CD8-positive, alpha-beta memory T cell (primary cell): ENCODE data around the gene NIN. TPM values are rescaled to one million over a fixed set of nuclear protein-coding genes. Genes with fewer than 3 reads are reported as not detected.
"Not testable (repeated sequence)": the region's sequence is repeated elsewhere in the genome, so short reads cannot be mapped to it uniquely, and the experiment has no call there.

Experiments
- CTCF ChIA-PET: fragments of 350-600 bp; sonication (Branson Sonifier 250); formaldehyde crosslinking; loops from one replicate; lab custom pipeline; 2021; ENCODE audit warnings: antibody characterized with exemption; lab: Charles Lee
- POLR2A ChIA-PET: fragments of 350-600 bp; sonication (Branson Sonifier 250); formaldehyde crosslinking; loops from one replicate; lab custom pipeline; 2021; ENCODE audit warnings: antibody characterized with exemption; lab: Charles Lee
- DNase-seq, 5 donors: peaks; one replicate each; pipeline versions ENCODE4 v3.0.0 to v3.0.0-alpha.2; 2020 to 2022; ENCODE audit warnings: mixed read lengths in 1 of 5
- H3K27ac ChIP-seq: one replicate; pipeline ENCODE4 v1.7.0; 2013; ENCODE audit warnings: low read depth, mild to moderate bottlenecking, low read length, moderate library complexity
- H3K27me3 ChIP-seq: 2 replicates; pipeline ENCODE4 v1.7.0; 2013; ENCODE audit warnings: low read length, mild to moderate bottlenecking; ENCODE audit not compliant: insufficient read depth, poor library complexity, severe bottlenecking
- H3K36me3 ChIP-seq: 2 replicates; pipeline ENCODE4 v1.7.0; 2013; ENCODE audit warnings: mild to moderate bottlenecking, low read length, moderate library complexity; ENCODE audit not compliant: insufficient read depth
- H3K4me1 ChIP-seq: 2 replicates; pipeline ENCODE4 v1.7.0; 2013; ENCODE audit warnings: mild to moderate bottlenecking, low read length, moderate library complexity; ENCODE audit not compliant: insufficient read depth
- H3K4me3 ChIP-seq: 2 replicates; pipeline ENCODE4 v1.7.0; 2013; ENCODE audit warnings: mild to moderate bottlenecking, low read length
- H3K9me3 ChIP-seq: 2 replicates; pipeline ENCODE4 v1.7.0; 2013; ENCODE audit warnings: mild to moderate bottlenecking, low read length
- H3K27ac Mint-ChIP-seq, 8 donors: one replicate each; pipeline ENCODE4 v1.8.0; 2020 to 2021; ENCODE audit warnings: mixed read lengths in 8 of 8, mild to moderate bottlenecking in 6 of 8, inconsistent platforms in 3 of 8, moderate library complexity in 3 of 8
- H3K27me3 Mint-ChIP-seq, 2 donors: one replicate each; pipeline ENCODE4 v1.8.0; 2020 to 2021; ENCODE audit warnings: mixed read lengths in 2 of 2, mild to moderate bottlenecking in 1 of 2, moderate library complexity in 1 of 2
- H3K36me3 Mint-ChIP-seq, 3 donors: one replicate each; pipeline ENCODE4 v1.8.0; 2020 to 2021; ENCODE audit warnings: mixed read lengths in 3 of 3, inconsistent platforms in 1 of 3, mild to moderate bottlenecking in 1 of 3
- H3K4me1 Mint-ChIP-seq, 3 donors: one replicate each; pipeline ENCODE4 v1.8.0; 2020 to 2021; ENCODE audit warnings: mixed read lengths in 3 of 3, inconsistent platforms in 1 of 3, mild to moderate bottlenecking in 1 of 3
- H3K4me3 Mint-ChIP-seq, 7 donors: one replicate each; pipeline ENCODE4 v1.8.0; 2020 to 2021; ENCODE audit warnings: mixed read lengths in 7 of 7, mild to moderate bottlenecking in 6 of 7, moderate library complexity in 4 of 7, inconsistent platforms in 2 of 7
- H3K9me3 Mint-ChIP-seq, 5 donors: one replicate each; pipeline ENCODE4 v1.8.0; 2020 to 2022; ENCODE audit warnings: mixed read lengths in 5 of 5, mild to moderate bottlenecking in 3 of 5, moderate library complexity in 2 of 5, inconsistent platforms in 1 of 5
- polyA plus RNA-seq: library from polyadenylated mRNA; unstranded; fragments of 300-500 nt; fragmentation: Illumina TruSeq; gene quantifications from one replicate; pipeline ENCODE4 v1.2.3, GENCODE V29; 2021
- total RNA-seq, 2 experiments: library from RNA; stranded (reverse); gene quantifications; one replicate each; pipeline ENCODE4 v1.2.3, GENCODE V29; 2021

The NIN gene
- total and polyA plus RNA-seq, 3 experiments from 2014 or later, result 64.3 to 77.8 (median 73.8) TPM

GRCh38 chr14:50711043-50711442 is 119.9 kb downstream of the NIN start:
- CTCF ChIA-PET, result no interaction called here
- no peaks in the 10 kb centered on the region for H3K9me3 ChIP-seq
- no peaks in the 10 kb centered on the region for H3K4me1 ChIP-seq
- no peaks in the 10 kb centered on the region for H3K36me3 Mint-ChIP-seq
- POLR2A ChIA-PET, result no interaction called here
- no peak overlapping the region for H3K27ac ChIP-seq
- no peaks in the 10 kb centered on the region for H3K27me3 ChIP-seq
- H3K27ac Mint-ChIP-seq, result no peak overlapping the region
- H3K4me1 Mint-ChIP-seq, result no peaks in the 10 kb centered on the region
- no peak overlapping the region for H3K4me3 ChIP-seq
- H3K4me3 Mint-ChIP-seq, result no peak overlapping the region
- no peaks in the 10 kb centered on the region for H3K36me3 ChIP-seq
- DNase-seq, result no peak
- peaks cover 0 to 4% of the 10 kb centered on the region in 2 donors for H3K27me3 Mint-ChIP-seq
- no peaks in the 10 kb centered on the region for H3K9me3 Mint-ChIP-seq

GRCh38 chr14:50705026-50705593 is 125.9 kb downstream of the NIN start:
- POLR2A ChIA-PET, result no interaction called here
- H3K9me3 ChIP-seq, result no peaks in the 10 kb centered on the region
- no peak overlapping the region for H3K4me3 ChIP-seq
- Mint-ChIP-seq H3K27ac (no peak overlapping the region), H3K4me1 (no peaks in the 10 kb centered on the region), H3K27me3 (peaks cover 11 to 25% of the 10 kb centered on the region in 2 donors), H3K36me3 (no peaks in the 10 kb centered on the region), H3K9me3 (peaks cover 0 to 5% (median 0%) of the 10 kb centered on the region in 5 donors), H3K4me3 (no peak overlapping the region)
- no peaks in the 10 kb centered on the region for H3K4me1 ChIP-seq
- no peak for DNase-seq
- CTCF ChIA-PET, result no interaction called here
- H3K36me3 ChIP-seq, result no peaks in the 10 kb centered on the region
- peaks cover 13% of the 10 kb centered on the region for H3K27me3 ChIP-seq
- H3K27ac ChIP-seq, result no peak overlapping the region

- ChIA-PET CTCF (no interaction called here), POLR2A (no interaction called here)
- Mint-ChIP-seq H3K27me3 (peaks cover 11 to 31% of the 10 kb centered on the region in 2 donors), H3K9me3 (peaks cover 0 to 5% (median 0%) of the 10 kb centered on the region in 5 donors), H3K4me3 (no peak overlapping the region), H3K36me3 (no peaks in the 10 kb centered on the region), H3K27ac (no peak overlapping the region), H3K4me1 (no peaks in the 10 kb centered on the region)
- Histone ChIP-seq H3K36me3 (no peaks in the 10 kb centered on the region), H3K9me3 (no peaks in the 10 kb centered on the region), H3K27me3 (peaks cover 13% of the 10 kb centered on the region), H3K4me1 (no peaks in the 10 kb centered on the region), H3K27ac (no peak overlapping the region), H3K4me3 (no peak overlapping the region)
- no peak for DNase-seq
Observed at GRCh38 chr14:50704454-50705010, 126.4 kb downstream of the NIN start.

- no peak overlapping the region for H3K27ac Mint-ChIP-seq
- H3K4me1 Mint-ChIP-seq, result no peaks in the 10 kb centered on the region
- H3K27me3 ChIP-seq, result peaks cover 13% of the 10 kb centered on the region
- peaks cover 2 to 12% (median 3%) of the 10 kb centered on the region in 3 donors for H3K36me3 Mint-ChIP-seq
- CTCF ChIA-PET, result interaction anchor here (0.9 kb wide), 1 partner anchor 11 kb away, joined by 3 read pairs; no protein-coding TSS in a partner anchor
- H3K9me3 ChIP-seq, result no peaks in the 10 kb centered on the region
- H3K4me3 ChIP-seq, result no peak overlapping the region
- H3K4me1 ChIP-seq, result no peaks in the 10 kb centered on the region
- H3K9me3 Mint-ChIP-seq, result peaks cover 8 to 19% (median 9%) of the 10 kb centered on the region in 5 donors
- POLR2A ChIA-PET, result no interaction called here
- no peaks in the 10 kb centered on the region for H3K36me3 ChIP-seq
- DNase-seq, result no peak
- no peak overlapping the region for H3K27ac ChIP-seq
- no peak overlapping the region for H3K4me3 Mint-ChIP-seq
- H3K27me3 Mint-ChIP-seq, result peaks cover 20 to 43% of the 10 kb centered on the region in 2 donors
Observed at GRCh38 chr14:50697659-50698290, 133.2 kb downstream of the NIN start.

GRCh38 chr14:50694260-50694659 is 136.7 kb downstream of the NIN start:
- CTCF ChIA-PET, H3K27ac Mint-ChIP-seq, H3K4me1 Mint-ChIP-seq, DNase-seq, H3K9me3 ChIP-seq, H3K27me3 ChIP-seq, H3K36me3 ChIP-seq, H3K4me3 ChIP-seq, H3K4me3 Mint-ChIP-seq, H3K4me1 ChIP-seq, H3K27ac ChIP-seq: not testable (repeated sequence)
- H3K27me3 Mint-ChIP-seq, result peaks cover 16 to 29% of the 10 kb centered on the region in 2 donors
- POLR2A ChIA-PET, result interaction anchor here (0.8 kb wide), 1 partner anchor 24 kb away, joined by 3 read pairs; no protein-coding TSS in a partner anchor
- H3K36me3 Mint-ChIP-seq, result peaks cover 2 to 20% (median 9%) of the 10 kb centered on the region in 3 donors
- peaks cover 10 to 32% (median 16%) of the 10 kb centered on the region in 5 donors for H3K9me3 Mint-ChIP-seq

GRCh38 chr14:50688875-50689274 is 142.1 kb downstream of the NIN start:
- H3K9me3 ChIP-seq, result no peaks in the 10 kb centered on the region
- ChIA-PET POLR2A (no interaction called here), CTCF (no interaction called here)
- H3K27ac ChIP-seq, result no peak overlapping the region
- Mint-ChIP-seq H3K36me3 (peaks cover 0 to 24% (median 6%) of the 10 kb centered on the region in 3 donors), H3K4me1 (no peaks in the 10 kb centered on the region), H3K4me3 (no peak overlapping the region), H3K27me3 (peaks cover 4 to 11% of the 10 kb centered on the region in 2 donors), H3K27ac (no peak overlapping the region), H3K9me3 (peaks cover 10 to 33% (median 18%) of the 10 kb centered on the region in 5 donors)
- no peak for DNase-seq
- no peaks in the 10 kb centered on the region for H3K27me3 ChIP-seq
- no peaks in the 10 kb centered on the region for H3K4me1 ChIP-seq
- no peak overlapping the region for H3K4me3 ChIP-seq
- H3K36me3 ChIP-seq, result no peaks in the 10 kb centered on the region

- Histone ChIP-seq H3K27ac (no peak overlapping the region), H3K4me3 (no peak overlapping the region), H3K27me3 (no peaks in the 10 kb centered on the region), H3K9me3 (no peaks in the 10 kb centered on the region), H3K4me1 (no peaks in the 10 kb centered on the region), H3K36me3 (no peaks in the 10 kb centered on the region)
- Mint-ChIP-seq H3K4me3 (no peak overlapping the region), H3K27me3 (no peaks in the 10 kb centered on the region), H3K9me3 (no peaks in the 10 kb centered on the region), H3K36me3 (no peaks in the 10 kb centered on the region), H3K27ac (no peak overlapping the region), H3K4me1 (peaks cover 0 to 8% (median 6%) of the 10 kb centered on the region in 3 donors)
- ChIA-PET POLR2A (no interaction called here), CTCF (no interaction called here)
- DNase-seq, result no peak
Observed at GRCh38 chr14:50679674-50680073, 151.3 kb downstream of the NIN start.

- H3K9me3 Mint-ChIP-seq, result no peaks in the 10 kb centered on the region
- Histone ChIP-seq H3K27me3 (no peaks in the 10 kb centered on the region), H3K9me3 (no peaks in the 10 kb centered on the region), H3K36me3 (no peaks in the 10 kb centered on the region), H3K27ac (no peak overlapping the region), H3K4me1 (no peaks in the 10 kb centered on the region), H3K4me3 (no peak overlapping the region)
- no peaks in the 10 kb centered on the region for H3K27me3 Mint-ChIP-seq
- H3K4me3 Mint-ChIP-seq, result no peak overlapping the region
- ChIA-PET POLR2A (no interaction called here), CTCF (no interaction called here)
- no peaks in the 10 kb centered on the region for H3K36me3 Mint-ChIP-seq
- H3K27ac Mint-ChIP-seq, result no peak overlapping the region
- no peak for DNase-seq
- H3K4me1 Mint-ChIP-seq, result peaks cover 0 to 8% (median 6%) of the 10 kb centered on the region in 3 donors
Observed at GRCh38 chr14:50678163-50678562, 152.8 kb downstream of the NIN start.
